ENCODE results near the gene NELFB. TPM values are rescaled to one million over a fixed set of nuclear protein-coding genes. Genes with fewer than 3 reads are reported as not detected.

NELFB gene
- total RNA-seq, 1 experiment from 2014 or later: 71.7 TPM

GRCh38 chr9:137303151-137303892 lies 48.2 kb downstream of the NELFB start:
- Histone ChIP-seq H3K56ac (ENCODE audit: insufficient read length, low read depth, low read length) (no peak overlapping the region), H3K79me1 (ENCODE audit: insufficient read depth, low read depth, low read length, poor library complexity, severe bottlenecking) (no peaks in the 10 kb centered on the region), H3K9ac (ENCODE audit: extremely low read depth, insufficient read length, low read length) (no peak overlapping the region), H3T11ph (ENCODE audit: low read length) (no peak overlapping the region), H3K23me2 (ENCODE audit: insufficient read length, low read depth, low read length, poor library complexity, severe bottlenecking) (peaks cover 5% of the 10 kb centered on the region), H4K20me1 (ENCODE audit: control insufficient read depth, insufficient read depth, insufficient read length) (no peaks in the 10 kb centered on the region), H3K27me3 (ENCODE audit: insufficient read depth, low read length) (no peaks in the 10 kb centered on the region; the same call in 1 of the 2 replicates), H2BK120ac (ENCODE audit: low read depth, low read length, poor library complexity, severe bottlenecking) (no peak overlapping the region), H3K23ac (ENCODE audit: insufficient read length, low read depth, low read length) (no peak overlapping the region), H4K8ac (replicated peaks; ENCODE audit: insufficient read length, low read depth, low read length) (no peak overlapping the region), H3K79me2 (ENCODE audit: insufficient read depth, low read length) (no peaks in the 10 kb centered on the region), H3K4ac (ENCODE audit: low read depth, low read length) (no peak overlapping the region), H2AFZ (ENCODE audit: low read length) (no peak overlapping the region), H3K4me2 (ENCODE audit: insufficient read depth, insufficient read length, low read length) (peak overlapping the region; percentile 36), H2BK12ac (ENCODE audit: insufficient read length, low read depth, low read length) (no peak overlapping the region), H3K27ac (ENCODE audit: insufficient read length, low read depth, low read length) (no peak overlapping the region), H2BK15ac (ENCODE audit: low read depth, low read length) (no peak overlapping the region; the same call in 1 of the 2 replicates), H3K4me1 (ENCODE audit: insufficient read depth, low read length) (peaks cover 2% of the 10 kb centered on the region; the same call in 1 of the 2 replicates), H2BK20ac (ENCODE audit: low read depth, low read length, poor library complexity, severe bottlenecking) (no peak overlapping the region), H3K9me3 (ENCODE audit: control insufficient read depth, low read depth, low read length) (no peaks in the 10 kb centered on the region), H3K18ac (ENCODE audit: insufficient read length, low read depth, low read length) (no peak overlapping the region), H2AK5ac (ENCODE audit: insufficient read length, low read length) (no peak overlapping the region), H4K5ac (ENCODE audit: insufficient read length, low read depth, low read length) (no peak overlapping the region), H3K14ac (ENCODE audit: insufficient read depth, low read length) (no peak overlapping the region), H2BK5ac (ENCODE audit: insufficient read length, low read length) (no peak overlapping the region), H4K91ac (ENCODE audit: insufficient read length, low read depth, low read length) (no peak overlapping the region)
- H3K27ac Mint-ChIP-seq: no peak overlapping the region
- DNase-seq: peak; percentile 52
- peaks cover 23 to 45% of the 10 kb centered on the region in 2 experiments for H3K4me1 Mint-ChIP-seq
- H3K36me3 Mint-ChIP-seq (ENCODE audit: insufficient read depth in 1 of 3, low read depth in 3 of 3): peaks cover 0 to 2% (median 0%) of the 10 kb centered on the region in 3 experiments; a peak in 3 of 7 replicates
- H3K9me3 Mint-ChIP-seq: peaks cover 0 to 2% of the 10 kb centered on the region in 2 experiments; a peak in 3 of 5 replicates
- no CpG with 5 or more reads among the region's 23 CpGs for whole genome bisulfite sequencing (ENCODE audit: extremely low coverage, insufficient read length, low lambda C conversion rate)
- no peak for TF ChIP-seq CTCF (conservative IDR thresholded peaks at IDR 0.05)
- H3K4me3 Mint-ChIP-seq: peak overlapping the region; percentile 40 to 65; a peak in 3 of 5 replicates
- peaks cover 23% of the 10 kb centered on the region for H3K27me3 Mint-ChIP-seq (ENCODE audit: low read depth)

All from H9 (cell line).